GM18519 (cell line): ENCODE results near the gene ACTG1.

ENCODE experiments used
- ATAC-seq: cut with Tn5 transposase; IDR thresholded peaks from one replicate; pipeline ENCODE4 v1.9.1; 2021; ENCODE audit warnings: mild to moderate bottlenecking, moderate library complexity; ENCODE audit not compliant: unreplicated experiment, low FRiP score

Gene ACTG1

GRCh38 chr17:81483085-81483861 lies 29.3 kb downstream of the ACTG1 start:
- ATAC-seq: no peak

GRCh38 chr17:81482673-81483072 lies 29.9 kb downstream of the ACTG1 start:
- ATAC-seq: no peak

GRCh38 chr17:81481815-81482505 lies 30.6 kb downstream of the ACTG1 start:
- ATAC-seq: no peak

- ATAC-seq: no peak
Observed at GRCh38 chr17:81481073-81481799, 31.4 kb downstream of the ACTG1 start.

GRCh38 chr17:81480140-81481072 lies 32.2 kb downstream of the ACTG1 start:
- no peak for ATAC-seq

GRCh38 chr17:81479175-81480071 lies 33.2 kb downstream of the ACTG1 start:
- no peak for ATAC-seq

- ATAC-seq: no peak
Observed at GRCh38 chr17:81478119-81478518, 34.5 kb downstream of the ACTG1 start.

- no peak for ATAC-seq
Observed at GRCh38 chr17:81477173-81477572, 35.4 kb downstream of the ACTG1 start.

GRCh38 chr17:81476635-81477034 lies 36.0 kb downstream of the ACTG1 start:
- ATAC-seq: no peak

GRCh38 chr17:81476097-81476496 lies 36.5 kb downstream of the ACTG1 start:
- ATAC-seq: no peak

- ATAC-seq: no peak
Observed at GRCh38 chr17:81474958-81475357, 37.6 kb downstream of the ACTG1 start.

GRCh38 chr17:81473019-81473418 lies 39.6 kb downstream of the ACTG1 start:
- no peak for ATAC-seq

- no peak for ATAC-seq
Observed at GRCh38 chr17:81471818-81472456, 40.7 kb downstream of the ACTG1 start.

- no peak for ATAC-seq
Observed at GRCh38 chr17:81470944-81471817, 41.4 kb downstream of the ACTG1 start.

GRCh38 chr17:81470270-81470943 lies 42.2 kb downstream of the ACTG1 start:
- no peak for ATAC-seq

GRCh38 chr17:81469266-81469665 lies 43.3 kb downstream of the ACTG1 start:
- ATAC-seq: no peak

GRCh38 chr17:81468770-81469121 lies 43.9 kb downstream of the ACTG1 start:
- ATAC-seq: no peak
